Placental epithelial cell (primary cell): ENCODE results near the gene TMEM9B. TPM values are rescaled to one million over a fixed set of nuclear protein-coding genes. Genes with fewer than 3 reads are reported as not detected.

Source experiments
- small RNA-seq: library from RNA; depleted of rRNA; stranded (forward); fragments of <200 nt; gene quantifications from one replicate; pipeline ENCODE3, GENCODE V24; 2012
- total RNA-seq: library from RNA; depleted of rRNA; stranded (reverse); fragments of >200 nt; gene quantifications from 2 replicates; pipeline ENCODE4 v1.2.3, GENCODE V29; 2012

Gene TMEM9B
- 24.3 and 41.6 TPM in 2 replicates for total RNA-seq

GRCh38 chr11:8964324-8965320 is at the start of gene TMEM9B:
Gene TMEM9B, minus strand, starts transcription at chr11:8964442. Its CDS starts 129 bp downstream, at chr11:8964313.

GRCh38 chr11:9003573-9004182 is 39.4 kb upstream of the TMEM9B start, which contains the start of gene NRIP3:
Gene NRIP3, minus strand, starts transcription at chr11:9004001. Its CDS starts 66 bp downstream, at chr11:9003935.

GRCh38 chr11:8942518-8943066 is 21.6 kb downstream of the TMEM9B start, which contains the start of gene ASCL3:
Gene ASCL3, minus strand, starts transcription at chr11:8943016. Its CDS starts 4,855 bp downstream, at chr11:8938161.

DNA sequence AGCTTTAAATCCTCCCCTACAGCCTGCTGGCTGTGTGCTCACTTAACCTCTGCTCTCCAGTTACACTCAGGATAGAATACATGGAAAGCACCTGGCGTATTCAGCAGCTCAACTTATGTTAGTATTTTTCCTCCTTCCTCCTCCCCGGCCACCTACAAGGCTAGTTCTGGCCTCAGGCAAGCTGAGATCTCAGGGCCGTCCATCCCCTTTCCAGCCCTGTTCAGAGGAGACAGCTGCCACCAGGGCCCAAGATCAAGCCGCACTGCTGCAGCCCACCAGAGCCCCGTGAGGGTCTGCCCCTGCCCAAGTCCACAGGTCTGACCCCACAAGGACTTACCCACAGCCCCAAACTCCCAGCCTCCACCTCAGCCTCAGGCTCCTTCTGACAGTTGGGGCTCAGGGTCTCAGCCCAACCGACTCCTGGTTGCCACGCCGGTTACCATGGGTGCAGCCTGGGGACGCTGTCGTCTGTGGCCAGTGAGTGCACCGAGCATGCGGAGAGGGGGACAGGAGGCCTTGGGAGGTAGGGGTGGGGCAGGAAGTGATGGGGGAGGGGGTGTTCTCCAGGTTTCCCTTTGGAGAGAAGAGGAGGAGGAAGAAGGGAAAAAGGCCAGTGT is 31.6 kb downstream of the TMEM9B start, which contains the start of gene C11orf16:
Gene C11orf16, minus strand, starts transcription at position 384 of the 617 bp plus-strand sequence. CDS start 639 bp downstream, outside the sequence.

DNA sequence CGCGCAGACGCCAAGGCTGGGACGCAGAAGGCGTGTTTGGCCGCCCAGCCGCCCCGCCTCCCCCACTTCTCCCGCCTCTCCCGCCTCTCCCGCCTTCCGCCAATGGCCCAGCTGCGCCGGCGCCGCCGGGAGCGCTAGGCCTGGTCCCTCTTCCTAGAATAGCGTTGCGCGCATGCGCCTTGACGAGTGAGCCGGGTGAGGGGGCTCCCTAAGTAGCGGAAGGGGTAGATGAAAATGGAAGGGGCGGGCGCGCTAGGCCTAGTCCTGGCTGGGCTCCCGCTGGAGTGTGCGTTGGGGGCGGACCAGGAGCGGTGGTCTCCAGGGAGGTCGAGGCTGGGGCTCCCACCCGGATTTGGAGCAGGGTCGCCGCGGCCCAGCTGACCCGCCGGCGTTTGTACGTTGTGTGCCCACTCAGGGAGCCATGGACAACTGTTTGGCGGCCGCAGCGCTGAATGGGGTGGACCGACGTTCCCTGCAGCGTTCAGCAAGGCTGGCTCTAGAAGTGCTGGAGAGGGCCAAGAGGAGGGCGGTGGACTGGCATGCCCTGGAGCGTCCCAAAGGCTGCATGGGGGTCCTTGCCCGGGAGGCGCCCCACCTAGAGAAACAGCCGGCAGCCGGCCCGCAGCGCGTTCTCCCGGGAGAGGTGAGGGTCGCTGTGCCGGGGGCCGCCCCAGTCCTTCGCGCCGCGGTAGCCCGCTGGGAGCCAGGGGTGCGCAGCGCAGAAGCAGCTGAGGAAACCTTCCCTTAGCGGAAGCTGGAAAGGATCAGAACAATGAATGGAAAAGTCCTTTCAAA is 53.0 kb downstream of the TMEM9B start, which contains the start of gene AKIP1:
Gene AKIP1, plus strand, starts transcription at position 161 of the 795 bp plus-strand sequence. Its CDS starts 261 bp downstream, at position 422.

Small RNA genes lying within 50 kb of the gene (small RNA-seq; reads per million reads assigned to genes)
- gene RF00019, result not detected

Other genes with a start within 250 kb of the TMEM9B start
- 35.7 and 42.6 TPM in 2 replicates for gene AKIP1, start 53.3 kb downstream of the TMEM9B start, total RNA-seq
- not detected in 2 replicates for gene C11orf16, start 31.5 kb downstream of the TMEM9B start, total RNA-seq
- gene ASCL3, start 21.4 kb downstream of the TMEM9B start, total RNA-seq, result not detected in 2 replicates
- gene NRIP3, start 39.6 kb upstream of the TMEM9B start, total RNA-seq, result 2.4 and 5.7 TPM in 2 replicates
- 0.33 and 1.6 TPM in 2 replicates for gene SCUBE2, start 127.2 kb upstream of the TMEM9B start, total RNA-seq